GM18502 (cell line): Measurements from ENCODE around the gene SHISA2.

Source experiments
- ATAC-seq: cut with Tn5 transposase; IDR thresholded peaks from one replicate; pipeline ENCODE4 v1.9.1; 2021; ENCODE audit warnings: mild to moderate bottlenecking; ENCODE audit not compliant: unreplicated experiment, poor library complexity

Gene SHISA2

GRCh38 chr13:26019881-26020870 is 31.6 kb downstream of the SHISA2 start:
- no peak for ATAC-seq

- ATAC-seq = no peak
Observed at GRCh38 chr13:26019251-26019650, 32.6 kb downstream of the SHISA2 start.

GRCh38 chr13:26017932-26018665 is 33.7 kb downstream of the SHISA2 start:
- no peak for ATAC-seq

GRCh38 chr13:26017196-26017921 is 34.5 kb downstream of the SHISA2 start:
- ATAC-seq = no peak

GRCh38 chr13:26016189-26016588 is 35.6 kb downstream of the SHISA2 start:
- no peak for ATAC-seq

GRCh38 chr13:26015271-26016125 is 36.3 kb downstream of the SHISA2 start:
- ATAC-seq = no peak

GRCh38 chr13:26012995-26013394 is 38.8 kb downstream of the SHISA2 start:
- no peak for ATAC-seq

- no peak for ATAC-seq
Observed at GRCh38 chr13:26011996-26012821, 39.6 kb downstream of the SHISA2 start.

GRCh38 chr13:26011208-26011573 is 40.6 kb downstream of the SHISA2 start:
- ATAC-seq = no peak

- no peak for ATAC-seq
Observed at GRCh38 chr13:26010487-26011207, 41.2 kb downstream of the SHISA2 start.

- no peak for ATAC-seq
Observed at GRCh38 chr13:26007261-26008125, 44.3 kb downstream of the SHISA2 start.
